Osteocyte (in vitro differentiated cells): ENCODE results near the gene GPX5. TPM values are rescaled to one million over a fixed set of nuclear protein-coding genes. Genes with fewer than 3 reads are reported as not detected.

Experiments used
- DNase-seq: peaks from one replicate; pipeline ENCODE4 v3.0.0; 2021; ENCODE audit warnings: mixed read lengths; ENCODE audit not compliant: unreplicated experiment; ENCODE audit errors: extremely low spot score
- H3K27ac Mint-ChIP-seq: one replicate; pipeline ENCODE4 v1.8.0; 2021; ENCODE audit warnings: mild to moderate bottlenecking, mixed read lengths; ENCODE audit not compliant: unreplicated experiment
- H3K27me3 Mint-ChIP-seq: one replicate; pipeline ENCODE4 v1.8.0; 2021; ENCODE audit warnings: mixed read lengths; ENCODE audit not compliant: unreplicated experiment
- H3K36me3 Mint-ChIP-seq: one replicate; pipeline ENCODE4 v1.8.0; 2021; ENCODE audit warnings: mixed read lengths; ENCODE audit not compliant: unreplicated experiment
- H3K4me1 Mint-ChIP-seq: one replicate; pipeline ENCODE4 v1.8.0; 2021; ENCODE audit warnings: mixed read lengths; ENCODE audit not compliant: unreplicated experiment
- H3K4me3 Mint-ChIP-seq: one replicate; pipeline ENCODE4 v1.8.0; 2021; ENCODE audit warnings: mild to moderate bottlenecking, moderate library complexity, mixed read lengths; ENCODE audit not compliant: unreplicated experiment
- H3K9me3 Mint-ChIP-seq: one replicate; pipeline ENCODE4 v1.8.0; 2021; ENCODE audit warnings: mixed read lengths; ENCODE audit not compliant: unreplicated experiment
- total RNA-seq: library from RNA; stranded (reverse); gene quantifications from 2 replicates; pipeline ENCODE4 v1.2.1, GENCODE V29; 2021
- TF ChIP-seq, protein P1 (sequence below): fragments of 200-600 bp; sonication (generic); IDR thresholded peaks from 2 replicates; pipeline ENCODE4 v1.5.0; 2021; ENCODE audit warnings: antibody characterized with exemption, mild to moderate bottlenecking, moderate library complexity

Gene GPX5
- total RNA-seq, 1 donor from 2014 or later = not detected

- TF ChIP-seq, protein P1, sequence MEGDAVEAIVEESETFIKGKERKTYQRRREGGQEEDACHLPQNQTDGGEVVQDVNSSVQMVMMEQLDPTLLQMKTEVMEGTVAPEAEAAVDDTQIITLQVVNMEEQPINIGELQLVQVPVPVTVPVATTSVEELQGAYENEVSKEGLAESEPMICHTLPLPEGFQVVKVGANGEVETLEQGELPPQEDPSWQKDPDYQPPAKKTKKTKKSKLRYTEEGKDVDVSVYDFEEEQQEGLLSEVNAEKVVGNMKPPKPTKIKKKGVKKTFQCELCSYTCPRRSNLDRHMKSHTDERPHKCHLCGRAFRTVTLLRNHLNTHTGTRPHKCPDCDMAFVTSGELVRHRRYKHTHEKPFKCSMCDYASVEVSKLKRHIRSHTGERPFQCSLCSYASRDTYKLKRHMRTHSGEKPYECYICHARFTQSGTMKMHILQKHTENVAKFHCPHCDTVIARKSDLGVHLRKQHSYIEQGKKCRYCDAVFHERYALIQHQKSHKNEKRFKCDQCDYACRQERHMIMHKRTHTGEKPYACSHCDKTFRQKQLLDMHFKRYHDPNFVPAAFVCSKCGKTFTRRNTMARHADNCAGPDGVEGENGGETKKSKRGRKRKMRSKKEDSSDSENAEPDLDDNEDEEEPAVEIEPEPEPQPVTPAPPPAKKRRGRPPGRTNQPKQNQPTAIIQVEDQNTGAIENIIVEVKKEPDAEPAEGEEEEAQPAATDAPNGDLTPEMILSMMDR = no peak
- Mint-ChIP-seq H3K27me3 (peaks cover 3% of the 10 kb centered on the region), H3K4me3 (no peak overlapping the region), H3K9me3 (no peaks in the 10 kb centered on the region), H3K36me3 (no peaks in the 10 kb centered on the region), H3K27ac (no peak overlapping the region), H3K4me1 (no peaks in the 10 kb centered on the region)
- no peak for DNase-seq
Observed at GRCh38 chr6:28580475-28580874, 54.8 kb downstream of the GPX5 start.

DNA sequence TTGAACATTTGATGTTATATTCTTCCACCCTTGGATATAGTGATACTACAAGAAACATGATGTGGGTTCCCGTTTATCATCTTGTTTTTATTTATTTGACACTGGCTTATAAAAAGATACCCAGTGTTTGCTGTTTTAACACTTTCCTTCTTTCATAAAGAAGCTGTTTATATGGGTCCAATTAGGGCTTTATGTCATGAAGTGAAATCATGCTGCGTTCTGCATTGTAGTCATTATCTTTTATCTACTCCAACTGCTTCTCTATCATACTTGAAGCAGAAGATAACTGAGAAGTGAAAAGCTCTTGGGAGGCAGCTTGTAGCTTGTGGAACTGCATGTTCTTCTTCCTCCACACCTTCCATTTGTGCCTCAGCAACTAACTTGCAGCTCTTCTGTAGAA lies 57.8 kb downstream of the GPX5 start:
- peaks cover 14% of the 10 kb centered on the region for H3K4me1 Mint-ChIP-seq
- TF ChIP-seq, protein P1 = no peak

More for the DNA sequence above, 57.8 kb downstream of the GPX5 start:
- no peak overlapping the region for H3K4me3 Mint-ChIP-seq
- no peaks in the 10 kb centered on the region for H3K9me3 Mint-ChIP-seq
- DNase-seq = no peak
- H3K27ac Mint-ChIP-seq = no peak overlapping the region
- H3K27me3 Mint-ChIP-seq = peaks cover 10% of the 10 kb centered on the region
- H3K36me3 Mint-ChIP-seq = no peaks in the 10 kb centered on the region

Other genes with a start within 250 kb of the GPX5 start
- 7.6 and 7.8 TPM in 2 replicates for gene PGBD1, start 244.3 kb upstream of the GPX5 start, total RNA-seq
- 4.1 and 6.2 TPM in 2 replicates for gene ZSCAN31, start 189.7 kb upstream of the GPX5 start, total RNA-seq
- gene ZKSCAN3, start 175.9 kb upstream of the GPX5 start, total RNA-seq = 6.2 and 7.3 TPM in 2 replicates
- gene ZSCAN12, start 126.1 kb upstream of the GPX5 start, total RNA-seq = 4.5 and 5.7 TPM in 2 replicates
- 5.4 and 6.0 TPM in 2 replicates for gene ZSCAN23, start 82.4 kb upstream of the GPX5 start, total RNA-seq
- not detected in 2 replicates for gene GPX6, start 10.1 kb upstream of the GPX5 start, total RNA-seq